Mesenchymal stem cell (in vitro differentiated cells and primary cell): ENCODE results near the gene IL1RAPL1.

Source experiments
- DNase-seq: peaks from one replicate; pipeline ENCODE4 v3.0.0-alpha.2; 2013
- H2AFZ ChIP-seq: one replicate; pipeline ENCODE4 v1.6.1; 2013; ENCODE audit warnings: low read depth, mild to moderate bottlenecking, control low read depth, inconsistent platforms, low read length, moderate library complexity
- H2AK5ac ChIP-seq: 2 replicates; pipeline ENCODE4 v1.6.1; 2013; ENCODE audit warnings: low read length, moderate library complexity, mild to moderate bottlenecking, inconsistent platforms; ENCODE audit not compliant: severe bottlenecking
- H2BK120ac ChIP-seq: one replicate; pipeline ENCODE4 v1.6.1; 2013; ENCODE audit warnings: low read depth, mild to moderate bottlenecking, inconsistent platforms, low read length, moderate library complexity
- H2BK12ac ChIP-seq, 2 experiments: one replicate each; pipeline ENCODE4 v1.6.1; 2013; ENCODE audit warnings: inconsistent platforms in 2 of 2, low read length in 2 of 2, mild to moderate bottlenecking in 2 of 2, moderate library complexity in 2 of 2, control low read depth in 1 of 2
- H2BK15ac ChIP-seq: one replicate; pipeline ENCODE4 v1.6.1; 2013; ENCODE audit warnings: mild to moderate bottlenecking, low read depth, inconsistent platforms; ENCODE audit not compliant: poor library complexity, severe bottlenecking
- H2BK5ac ChIP-seq: 2 replicates; pipeline ENCODE4 v1.6.1; 2013; ENCODE audit warnings: low read depth, mild to moderate bottlenecking, low read length, control low read depth, inconsistent platforms; ENCODE audit not compliant: poor library complexity, severe bottlenecking
- H3K14ac ChIP-seq, 2 experiments: one replicate each; pipeline ENCODE4 v1.6.1; 2013; ENCODE audit warnings: inconsistent platforms in 2 of 2, low read length in 2 of 2, control low read depth in 1 of 2, mild to moderate bottlenecking in 1 of 2, moderate library complexity in 1 of 2
- H3K18ac ChIP-seq, 2 experiments: one replicate each; pipeline ENCODE4 v1.6.1; 2013; ENCODE audit warnings: inconsistent platforms in 2 of 2, low read length in 2 of 2, control low read depth in 1 of 2, low read depth in 1 of 2, mild to moderate bottlenecking in 1 of 2
- H3K23ac ChIP-seq, 2 experiments: one replicate each; pipeline ENCODE4 v1.6.1; 2013; ENCODE audit warnings: inconsistent platforms in 2 of 2, low read length in 2 of 2, mild to moderate bottlenecking in 2 of 2, moderate library complexity in 2 of 2, control low read depth in 1 of 2
- H3K27ac ChIP-seq: 2 replicates; pipeline ENCODE4 v1.5.1; 2013; ENCODE audit warnings: mild to moderate bottlenecking, moderate library complexity, low read length, control low read depth, inconsistent platforms; ENCODE audit not compliant: poor library complexity, severe bottlenecking
- H3K27me3 ChIP-seq, 2 experiments: 2 replicates each; pipeline versions ENCODE4 v1.6.1 to v1.7.0; 2013; ENCODE audit warnings: low read length in 2 of 2, mild to moderate bottlenecking in 2 of 2, moderate library complexity in 2 of 2, control low read depth in 1 of 2, inconsistent platforms in 1 of 2; ENCODE audit not compliant: control insufficient read depth in 1 of 2, insufficient read depth in 1 of 2
- H3K36me3 ChIP-seq, 2 experiments: 2 replicates each; pipeline versions ENCODE4 v1.6.1 to v1.7.0; 2013; ENCODE audit warnings: low read length in 2 of 2, control low read depth in 1 of 2, inconsistent platforms in 1 of 2, low read depth in 1 of 2, mild to moderate bottlenecking in 1 of 2; ENCODE audit not compliant: insufficient read depth in 2 of 2, control insufficient read depth in 1 of 2
- H3K4ac ChIP-seq, 2 experiments: one replicate each; pipeline ENCODE4 v1.6.1; 2013; ENCODE audit warnings: inconsistent platforms in 2 of 2, low read length in 2 of 2, mild to moderate bottlenecking in 2 of 2, moderate library complexity in 2 of 2, control low read depth in 1 of 2, low read depth in 1 of 2
- H3K4me1 ChIP-seq: 2 replicates; pipeline ENCODE4 v1.6.1; 2013; ENCODE audit warnings: low read depth, low read length, control low read depth; ENCODE audit not compliant: control insufficient read depth, insufficient read depth
- H3K4me2 ChIP-seq: 2 replicates; pipeline ENCODE4 v1.6.1; 2013; ENCODE audit warnings: low read length, mild to moderate bottlenecking, inconsistent platforms; ENCODE audit not compliant: poor library complexity, severe bottlenecking
- H3K4me3 ChIP-seq, 2 experiments: 2 replicates each; pipeline versions ENCODE4 v1.5.1 to v1.7.0; 2013; ENCODE audit warnings: low read length in 2 of 2, mild to moderate bottlenecking in 2 of 2, control low read depth in 1 of 2, low read depth in 1 of 2; ENCODE audit not compliant: insufficient read depth in 1 of 2
- H3K79me1 ChIP-seq: replicated peaks from 2 replicates; pipeline ENCODE4 v1.6.1; 2013; ENCODE audit warnings: mild to moderate bottlenecking, control low read depth, low read length, inconsistent platforms; ENCODE audit not compliant: poor library complexity, severe bottlenecking
- H3K9ac ChIP-seq: 2 replicates; pipeline ENCODE4 v1.7.0; 2013; ENCODE audit warnings: mild to moderate bottlenecking, low read length, moderate library complexity
- H3K9me3 ChIP-seq: 2 replicates; pipeline ENCODE4 v1.7.0; 2013; ENCODE audit warnings: mild to moderate bottlenecking, low read length; ENCODE audit not compliant: control insufficient read depth
- H4K8ac ChIP-seq: one replicate; pipeline ENCODE4 v1.6.1; 2013; ENCODE audit warnings: inconsistent platforms, mild to moderate bottlenecking, low read length, moderate library complexity
- H4K91ac ChIP-seq: one replicate; pipeline ENCODE4 v1.6.1; 2013; ENCODE audit warnings: mild to moderate bottlenecking, low read length, inconsistent platforms
- WGBS: methylation state at CpG from one replicate; pipeline ENCODE4 v1.1.7; 2013; ENCODE audit warnings: mixed read lengths; 5-methylcytosine and 5-hydroxymethylcytosine counted together

The IL1RAPL1 gene

DNA sequence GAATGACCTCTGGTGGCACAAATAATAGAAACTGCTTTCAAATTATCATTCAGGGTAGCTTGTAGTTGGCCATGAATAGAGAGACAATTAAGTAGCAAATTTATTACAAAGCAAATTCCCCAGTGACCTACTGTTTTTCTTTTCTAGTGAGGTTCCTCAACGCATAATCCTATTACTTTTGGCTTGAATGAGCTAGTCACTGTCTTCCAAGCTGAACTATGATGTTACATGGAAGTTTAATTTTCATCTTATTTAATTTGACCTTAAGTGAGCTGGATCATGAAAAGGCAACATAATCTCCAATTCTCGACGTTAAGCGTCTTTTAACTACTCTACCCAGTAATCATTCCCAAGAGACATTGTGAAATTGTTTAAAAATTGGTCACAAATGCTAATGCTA, 1280.7 kb downstream of the IL1RAPL1 start:
- H3K4me3 ChIP-seq: no peak overlapping the region
- WGBS: no CpG with 5 or more reads among the region's 4 CpGs
- H3K79me1 ChIP-seq: no peaks in the 10 kb centered on the region

GRCh38 chrX:29869837-29870236, 1282.6 kb downstream of the IL1RAPL1 start:
- Histone ChIP-seq H4K91ac (no peak overlapping the region), H3K36me3 (no peaks in the 10 kb centered on the region), H3K9ac (no peak overlapping the region), H3K4me1 (no peaks in the 10 kb centered on the region), H2BK5ac (no peak overlapping the region), H3K27me3 (no peaks in the 10 kb centered on the region), H2BK120ac (no peak overlapping the region), H2AFZ (no peak overlapping the region), H3K79me1 (no peaks in the 10 kb centered on the region), H2BK15ac (no peak overlapping the region), H2AK5ac (no peak overlapping the region), H3K14ac (no peak overlapping the region), H3K4me3 (no peak overlapping the region), H3K18ac (no peak overlapping the region), H3K23ac (no peak overlapping the region), H3K4ac (no peak overlapping the region), H4K8ac (no peak overlapping the region), H2BK12ac (no peak overlapping the region), H3K9me3 (no peaks in the 10 kb centered on the region), H3K27ac (no peak overlapping the region), H3K4me2 (no peak overlapping the region)
- DNase-seq: no peak
- 100% methylated on average over 1 of the region's 1 CpG for WGBS

More for the DNA sequence above, 1280.7 kb downstream of the IL1RAPL1 start:
- H3K4ac ChIP-seq: no peak overlapping the region
- H2BK15ac ChIP-seq: no peak overlapping the region
- H3K36me3 ChIP-seq: no peaks in the 10 kb centered on the region
- no peaks in the 10 kb centered on the region for H3K27me3 ChIP-seq
- DNase-seq: no peak
- H2BK120ac ChIP-seq: no peak overlapping the region
- no peak overlapping the region for H3K18ac ChIP-seq
- H3K23ac ChIP-seq: no peak overlapping the region
- no peaks in the 10 kb centered on the region for H3K4me1 ChIP-seq
- H2AK5ac ChIP-seq: no peak overlapping the region
- no peak overlapping the region for H2AFZ ChIP-seq
- no peak overlapping the region for H3K9ac ChIP-seq
- no peak overlapping the region for H4K8ac ChIP-seq
- no peak overlapping the region for H4K91ac ChIP-seq
- H3K27ac ChIP-seq: no peak overlapping the region
- no peak overlapping the region for H2BK12ac ChIP-seq
- H2BK5ac ChIP-seq: no peak overlapping the region
- H3K4me2 ChIP-seq: no peak overlapping the region
- no peaks in the 10 kb centered on the region for H3K9me3 ChIP-seq
- H3K14ac ChIP-seq: no peak overlapping the region

DNA sequence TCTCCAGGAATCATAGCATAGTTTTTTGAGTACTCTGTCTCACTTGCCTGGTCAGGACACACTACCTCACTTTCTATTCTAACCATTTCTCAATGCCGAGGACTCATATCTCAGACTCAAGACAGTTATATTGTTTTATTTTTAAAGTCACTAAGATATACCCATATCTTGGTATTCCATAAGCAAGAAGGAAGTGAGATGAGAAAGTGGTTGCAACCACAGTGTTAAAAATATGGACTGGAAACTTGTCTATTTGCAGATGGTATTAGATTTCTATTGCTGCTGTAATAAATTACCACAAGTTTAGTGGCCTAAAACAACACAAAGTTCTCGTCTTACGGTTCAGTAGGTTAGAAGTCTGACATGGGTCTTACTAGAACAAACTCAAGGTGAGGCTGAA, 1283.4 kb downstream of the IL1RAPL1 start:
- Histone ChIP-seq H3K23ac (no peak overlapping the region), H3K27ac (no peak overlapping the region), H3K4ac (no peak overlapping the region), H3K14ac (no peak overlapping the region), H3K36me3 (no peaks in the 10 kb centered on the region), H2AK5ac (no peak overlapping the region), H2BK120ac (no peak overlapping the region), H3K9ac (no peak overlapping the region), H2BK12ac (no peak overlapping the region), H2BK5ac (no peak overlapping the region), H4K8ac (no peak overlapping the region), H3K4me1 (no peaks in the 10 kb centered on the region), H3K4me3 (no peak overlapping the region), H4K91ac (no peak overlapping the region), H3K27me3 (no peaks in the 10 kb centered on the region), H2AFZ (no peak overlapping the region), H3K9me3 (no peaks in the 10 kb centered on the region), H2BK15ac (no peak overlapping the region), H3K18ac (no peak overlapping the region), H3K79me1 (no peaks in the 10 kb centered on the region), H3K4me2 (no peak overlapping the region)
- no peak for DNase-seq
- 79% methylated on average over 2 of the region's 3 CpGs for WGBS

- H3K9ac ChIP-seq: no peak overlapping the region
- no peaks in the 10 kb centered on the region for H3K9me3 ChIP-seq
- no peak overlapping the region for H3K4ac ChIP-seq
- no peak overlapping the region for H3K18ac ChIP-seq
- H3K23ac ChIP-seq: no peak overlapping the region
- H2BK12ac ChIP-seq: no peak overlapping the region
- H3K79me1 ChIP-seq: no peaks in the 10 kb centered on the region
- no peak overlapping the region for H3K14ac ChIP-seq
- DNase-seq: no peak
- no peak overlapping the region for H2BK15ac ChIP-seq
- no peaks in the 10 kb centered on the region for H3K36me3 ChIP-seq
- H3K27ac ChIP-seq: no peak overlapping the region
- no peaks in the 10 kb centered on the region for H3K4me1 ChIP-seq
- no peak overlapping the region for H4K8ac ChIP-seq
- no peak overlapping the region for H2AK5ac ChIP-seq
- H3K4me2 ChIP-seq: no peak overlapping the region
- H2BK5ac ChIP-seq: no peak overlapping the region
- H3K4me3 ChIP-seq: no peak overlapping the region
- H2BK120ac ChIP-seq: no peak overlapping the region
- WGBS: no CpG with 5 or more reads among the region's 2 CpGs
- no peaks in the 10 kb centered on the region for H3K27me3 ChIP-seq
- no peak overlapping the region for H2AFZ ChIP-seq
- H4K91ac ChIP-seq: no peak overlapping the region
Measured at GRCh38 chrX:29872831-29873230, 1285.6 kb downstream of the IL1RAPL1 start.
